GM13977 (cell line): ENCODE measurements around the gene GLT1D1.

ENCODE experiments used
- DNase-seq: peaks from one replicate; pipeline ENCODE4 v3.0.0; 2012; ENCODE audit warnings: low spot score
- in situ Hi-C: fragments of 300-500 bp; cut with MboI; formaldehyde crosslinking; loops from one replicate; pipeline ENCODE4 v1.12.0; 2022; ENCODE audit warnings: low sequenced_read_pairs, low pct_unique_long_range_greater_than_20kb, mixed read lengths, inconsistent platforms; ENCODE audit not compliant: unreplicated experiment
- TF ChIP-seq, protein P1 (sequence below): IDR thresholded peaks from 2 replicates; pipeline ENCODE4 v1.5.1; 2012; ENCODE audit warnings: mild to moderate bottlenecking, control low read depth; ENCODE audit not compliant: insufficient read depth; ENCODE audit errors: extremely low read depth, missing control alignments

The GLT1D1 gene

GRCh38 chr12:128959901-128960300 lies 106.6 kb downstream of the GLT1D1 start:
- no peak for DNase-seq
- in situ Hi-C loops: no loop called here
- TF ChIP-seq, protein P1, sequence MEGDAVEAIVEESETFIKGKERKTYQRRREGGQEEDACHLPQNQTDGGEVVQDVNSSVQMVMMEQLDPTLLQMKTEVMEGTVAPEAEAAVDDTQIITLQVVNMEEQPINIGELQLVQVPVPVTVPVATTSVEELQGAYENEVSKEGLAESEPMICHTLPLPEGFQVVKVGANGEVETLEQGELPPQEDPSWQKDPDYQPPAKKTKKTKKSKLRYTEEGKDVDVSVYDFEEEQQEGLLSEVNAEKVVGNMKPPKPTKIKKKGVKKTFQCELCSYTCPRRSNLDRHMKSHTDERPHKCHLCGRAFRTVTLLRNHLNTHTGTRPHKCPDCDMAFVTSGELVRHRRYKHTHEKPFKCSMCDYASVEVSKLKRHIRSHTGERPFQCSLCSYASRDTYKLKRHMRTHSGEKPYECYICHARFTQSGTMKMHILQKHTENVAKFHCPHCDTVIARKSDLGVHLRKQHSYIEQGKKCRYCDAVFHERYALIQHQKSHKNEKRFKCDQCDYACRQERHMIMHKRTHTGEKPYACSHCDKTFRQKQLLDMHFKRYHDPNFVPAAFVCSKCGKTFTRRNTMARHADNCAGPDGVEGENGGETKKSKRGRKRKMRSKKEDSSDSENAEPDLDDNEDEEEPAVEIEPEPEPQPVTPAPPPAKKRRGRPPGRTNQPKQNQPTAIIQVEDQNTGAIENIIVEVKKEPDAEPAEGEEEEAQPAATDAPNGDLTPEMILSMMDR: no peak

- in situ Hi-C loops: no loop called here
- no peak for DNase-seq
- TF ChIP-seq, protein P1: no peak
Measured at GRCh38 chr12:128961308-128961902, 108.1 kb downstream of the GLT1D1 start.

GRCh38 chr12:128961957-128962356 lies 108.7 kb downstream of the GLT1D1 start:
- DNase-seq: no peak
- TF ChIP-seq, protein P1: no peak
- in situ Hi-C loops: no loop called here

- TF ChIP-seq, protein P1: no peak
- in situ Hi-C loops: no loop called here
- no peak for DNase-seq
Measured at GRCh38 chr12:128966203-128966810, 113.0 kb downstream of the GLT1D1 start.

GRCh38 chr12:128968668-128969067 lies 115.4 kb downstream of the GLT1D1 start:
- TF ChIP-seq, protein P1: no peak
- DNase-seq: no peak
- in situ Hi-C loops: no loop called here

- peak; percentile 76 for DNase-seq
- in situ Hi-C loops: no loop called here
- TF ChIP-seq, protein P1: peak; percentile 76
Measured at GRCh38 chr12:128969480-128970055, 116.3 kb downstream of the GLT1D1 start.
